ENCODE results near the gene CCDC9B.

Gene CCDC9B

GRCh38 chr15:40320409-40320808 is 20.3 kb downstream of the CCDC9B start:
- Histone ChIP-seq H3K27ac (ENCODE audit: low read depth, low read length) (no peak overlapping the region), H3K79me2 (ENCODE audit: control insufficient read depth, low read length) (no peaks in the 10 kb centered on the region), H3K4me2 (ENCODE audit: low read length) (no peak overlapping the region), H3K9me2 (replicated peaks; ENCODE audit: control insufficient read depth, low read length) (no peaks in the 10 kb centered on the region), H3K27me3 (ENCODE audit: control insufficient read depth, low read length) (peaks cover 39% of the 10 kb centered on the region), H3K9me3 (ENCODE audit: control insufficient read depth, insufficient read depth, low read length) (no peaks in the 10 kb centered on the region), H3K4me3 (ENCODE audit: low read length) (no peak overlapping the region), H4K20me1 (ENCODE audit: control insufficient read depth, insufficient read depth, low read depth, low read length) (no peaks in the 10 kb centered on the region), H3K4me1 (ENCODE audit: control insufficient read depth, low read length) (peaks cover 21% of the 10 kb centered on the region), H3K36me3 (ENCODE audit: control insufficient read depth, low read length) (no peaks in the 10 kb centered on the region), H3F3A (ENCODE audit: control insufficient read depth, insufficient read depth) (peaks cover 8% of the 10 kb centered on the region)
- TF ChIP-seq EZH2phosphoT487 (IDR thresholded peaks at IDR 0.05; ENCODE audit: borderline replicate concordance, low read length) (no peak), CTCF (IDR thresholded peaks at IDR 0.05; ENCODE audit: low read depth, low read length, poor library complexity, severe bottlenecking) (no peak)

GRCh38 chr15:40317580-40317979 is 23.2 kb downstream of the CCDC9B start:
- Histone ChIP-seq H3K36me3 (ENCODE audit: control insufficient read depth, low read length) (no peaks in the 10 kb centered on the region), H3K79me2 (ENCODE audit: control insufficient read depth, low read length) (no peaks in the 10 kb centered on the region), H3K27ac (ENCODE audit: low read depth, low read length) (no peak overlapping the region), H3K4me2 (ENCODE audit: low read length) (no peak overlapping the region), H3K27me3 (ENCODE audit: control insufficient read depth, low read length) (peaks cover 52% of the 10 kb centered on the region), H3K4me1 (ENCODE audit: control insufficient read depth, low read length) (peaks cover 3% of the 10 kb centered on the region), H3K9me3 (ENCODE audit: control insufficient read depth, insufficient read depth, low read length) (no peaks in the 10 kb centered on the region), H3K9me2 (replicated peaks; ENCODE audit: control insufficient read depth, low read length) (no peaks in the 10 kb centered on the region), H3K4me3 (ENCODE audit: low read length) (no peak overlapping the region), H3F3A (ENCODE audit: control insufficient read depth, insufficient read depth) (peaks cover 4% of the 10 kb centered on the region; the same call in 1 of the 2 replicates), H4K20me1 (ENCODE audit: control insufficient read depth, insufficient read depth, low read depth, low read length) (no peaks in the 10 kb centered on the region)
- TF ChIP-seq CTCF (IDR thresholded peaks at IDR 0.05; ENCODE audit: low read depth, low read length, poor library complexity, severe bottlenecking): no peak
- no peak for TF ChIP-seq EZH2phosphoT487 (IDR thresholded peaks at IDR 0.05; ENCODE audit: borderline replicate concordance, low read length)

- Histone ChIP-seq H3K4me2 (ENCODE audit: low read length) (no peak overlapping the region), H3K9me3 (ENCODE audit: control insufficient read depth, insufficient read depth, low read length) (no peaks in the 10 kb centered on the region), H3K4me3 (ENCODE audit: low read length) (no peak overlapping the region), H3K36me3 (ENCODE audit: control insufficient read depth, low read length) (no peaks in the 10 kb centered on the region), H4K20me1 (ENCODE audit: control insufficient read depth, insufficient read depth, low read depth, low read length) (no peaks in the 10 kb centered on the region), H3K4me1 (ENCODE audit: control insufficient read depth, low read length) (peaks cover 2% of the 10 kb centered on the region; the same call in 1 of the 2 replicates), H3K79me2 (ENCODE audit: control insufficient read depth, low read length) (no peaks in the 10 kb centered on the region), H3K27ac (ENCODE audit: low read depth, low read length) (no peak overlapping the region), H3K9me2 (replicated peaks; ENCODE audit: control insufficient read depth, low read length) (no peaks in the 10 kb centered on the region), H3F3A (ENCODE audit: control insufficient read depth, insufficient read depth) (peaks cover 4% of the 10 kb centered on the region; the same call in 1 of the 2 replicates), H3K27me3 (ENCODE audit: control insufficient read depth, low read length) (peaks cover 56% of the 10 kb centered on the region)
- TF ChIP-seq EZH2phosphoT487 (IDR thresholded peaks at IDR 0.05; ENCODE audit: borderline replicate concordance, low read length) (no peak), CTCF (IDR thresholded peaks at IDR 0.05; ENCODE audit: low read depth, low read length, poor library complexity, severe bottlenecking) (no peak)
Measured at GRCh38 chr15:40316931-40317330, 23.8 kb downstream of the CCDC9B start.
